GM18868 (cell line): ENCODE measurements around the gene PRND.
"Not testable (repeated sequence)": the region's sequence is repeated elsewhere in the genome, so short reads cannot be mapped to it uniquely, and the experiment has no call there.

Source experiments
- ATAC-seq: cut with Tn5 transposase; IDR thresholded peaks from one replicate; pipeline ENCODE4 v1.9.1; 2021; ENCODE audit warnings: mild to moderate bottlenecking, moderate library complexity; ENCODE audit not compliant: unreplicated experiment

PRND gene

DNA sequence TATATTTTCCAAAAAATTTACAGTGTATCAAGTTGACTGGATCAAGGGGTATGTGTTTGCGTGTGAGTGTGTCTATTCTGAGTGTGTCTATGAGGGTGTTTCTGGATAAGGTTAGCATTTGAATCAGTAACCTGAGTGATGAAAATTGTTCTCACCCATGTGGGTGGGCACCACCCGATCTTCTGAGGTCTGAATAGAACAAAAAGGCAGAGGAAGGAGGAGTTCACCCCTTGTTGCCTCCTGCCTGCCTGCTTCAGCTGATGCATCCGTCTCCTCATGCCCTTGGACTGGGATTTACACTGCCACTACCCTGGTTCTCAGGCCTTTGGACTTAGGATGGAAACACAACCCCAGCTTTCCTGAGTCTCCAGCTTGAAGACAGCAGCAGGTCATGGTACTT, 13.7 kb upstream of the PRND start:
- no peak for ATAC-seq

- no peak for ATAC-seq
These were observed 12.9 kb upstream of the PRND start for GRCh38 chr20:4708856-4709255.

- no peak for ATAC-seq
These were observed 12.2 kb upstream of the PRND start for GRCh38 chr20:4709261-4710105.

GRCh38 chr20:4710106-4710475, 11.6 kb upstream of the PRND start:
- no peak for ATAC-seq

- ATAC-seq: no peak
These were observed 10.2 kb upstream of the PRND start for GRCh38 chr20:4711511-4711910.

GRCh38 chr20:4713401-4713800, 8.3 kb upstream of the PRND start:
- ATAC-seq: no peak

- ATAC-seq: no peak
These were observed 6.9 kb upstream of the PRND start for GRCh38 chr20:4714818-4715217.

- ATAC-seq: no peak
These were observed 3.7 kb upstream of the PRND start for GRCh38 chr20:4717816-4718570.

DNA sequence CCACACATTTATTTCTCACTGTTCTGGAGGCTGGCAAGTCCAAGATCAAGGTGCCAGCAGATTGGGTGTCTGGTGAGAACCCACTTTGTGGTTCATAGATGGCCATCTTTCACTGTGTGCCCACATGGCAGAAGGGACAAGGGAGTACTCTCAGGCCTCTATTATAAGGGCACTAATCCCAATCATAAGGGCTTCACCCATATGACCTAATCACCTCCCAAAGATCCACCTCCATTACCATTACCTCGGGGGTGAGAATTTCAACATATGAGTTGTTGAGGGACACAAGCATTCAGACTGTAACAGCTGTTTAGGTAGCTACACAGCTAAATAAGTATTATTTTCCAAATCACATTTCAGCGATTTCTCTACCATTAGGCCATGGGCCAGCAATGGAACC, 2.5 kb upstream of the PRND start:
- ATAC-seq: no peak

- ATAC-seq: peak; percentile 94
These were observed 1.4 kb upstream of the PRND start for GRCh38 chr20:4720041-4720976.

DNA sequence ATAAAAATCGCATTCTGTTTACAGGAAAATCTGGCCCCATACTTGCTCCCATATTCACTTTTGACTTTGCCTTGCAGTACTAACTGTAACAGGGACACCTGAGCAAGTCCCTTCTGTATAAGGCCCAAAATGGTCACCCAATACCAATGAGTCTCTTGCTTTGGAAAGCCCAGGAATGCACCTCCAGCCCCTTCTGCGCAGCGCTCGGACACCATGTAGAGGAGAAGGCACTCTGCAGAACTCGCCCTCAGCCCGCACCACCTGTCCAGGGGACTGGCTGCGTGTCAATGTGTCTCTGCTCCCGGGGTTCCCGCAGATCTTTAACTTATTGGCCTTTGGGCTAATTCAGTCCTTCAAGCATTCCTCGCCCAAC, 746 bp upstream of the PRND start:
- no peak for ATAC-seq

- ATAC-seq: no peak
These were observed 862 bp downstream of the PRND start for GRCh38 chr20:4722571-4722970.

- no peak for ATAC-seq
These were observed 1.3 kb downstream of the PRND start for GRCh38 chr20:4722993-4723392.

DNA sequence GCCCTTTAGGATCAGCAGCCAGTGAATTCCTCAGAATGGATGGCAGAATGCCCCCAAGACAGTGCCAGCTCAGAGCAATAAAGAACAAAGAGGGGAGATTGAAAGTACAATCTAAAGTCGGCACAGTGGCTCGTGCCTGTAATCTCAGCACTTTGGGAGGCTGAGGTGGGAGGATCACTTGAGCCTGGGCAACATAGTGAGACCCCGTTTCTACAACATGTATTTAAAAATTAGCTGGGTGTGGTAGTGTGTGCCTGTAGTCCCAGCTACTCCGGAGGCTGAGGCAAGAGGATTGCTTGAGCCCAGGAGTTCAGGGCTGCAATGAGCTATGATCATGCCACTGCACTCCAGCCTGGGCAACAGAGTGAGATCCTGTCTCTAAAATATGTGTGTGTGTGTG, 1.8 kb downstream of the PRND start:
- not testable (repeated sequence) for ATAC-seq

GRCh38 chr20:4724459-4725262, 3.0 kb downstream of the PRND start:
- no peak for ATAC-seq

GRCh38 chr20:4725263-4725550, 3.5 kb downstream of the PRND start:
- ATAC-seq: no peak

DNA sequence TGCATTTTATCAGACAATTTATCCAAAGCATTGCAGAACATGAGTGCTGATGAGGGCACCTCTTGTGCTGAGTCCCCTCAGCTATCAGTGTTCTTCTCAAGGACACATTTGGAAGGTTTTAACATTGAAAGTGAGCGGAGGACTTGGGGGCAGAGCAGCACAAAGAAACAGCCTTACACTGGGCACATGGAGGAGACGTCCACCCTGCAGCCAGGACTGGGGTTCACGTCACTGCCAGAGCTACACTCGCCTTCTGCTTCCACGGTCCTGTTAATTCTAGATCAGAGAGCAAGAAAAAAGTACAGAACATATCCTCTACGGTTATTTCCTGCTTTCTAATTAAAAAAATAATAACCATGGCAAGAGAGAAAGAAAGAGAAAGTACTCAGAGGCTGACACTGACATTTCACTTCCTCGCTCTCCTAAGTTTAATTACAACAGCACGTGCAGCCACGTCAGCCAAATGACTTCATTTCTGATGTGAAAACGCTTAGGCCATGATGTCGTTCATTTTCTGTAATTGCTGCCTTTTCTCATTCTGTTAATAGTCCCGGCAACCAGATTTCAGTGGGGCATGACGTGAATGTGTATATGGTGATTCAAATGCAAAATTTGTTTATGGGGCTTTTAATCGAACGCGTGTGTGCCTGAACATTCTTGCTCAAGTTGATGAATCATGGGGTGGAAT, 5.1 kb downstream of the PRND start:
- ATAC-seq: peak; percentile 73

GRCh38 chr20:4728120-4728760, 6.5 kb downstream of the PRND start:
- ATAC-seq: no peak

DNA sequence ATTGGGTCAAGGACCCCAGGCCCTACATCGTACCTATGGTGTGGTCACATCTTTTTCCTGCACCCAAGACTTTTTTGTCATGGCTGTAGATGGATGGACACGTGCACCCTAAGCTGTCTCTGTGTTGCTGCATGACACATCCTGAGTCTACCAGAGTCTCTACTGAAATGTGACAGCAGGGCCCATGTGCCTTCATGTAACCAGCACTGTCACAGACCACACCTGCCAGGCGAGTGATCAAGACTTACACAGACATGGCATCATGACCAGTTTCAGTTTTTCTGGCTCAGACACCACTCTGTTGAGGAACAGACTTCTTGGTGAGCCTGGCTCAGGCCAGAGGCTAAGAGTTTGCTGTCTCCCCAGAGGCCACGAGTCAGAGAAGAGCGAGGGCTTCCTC, 7.6 kb downstream of the PRND start:
- ATAC-seq: peak; percentile 39

GRCh38 chr20:4730780-4731179, 9.1 kb downstream of the PRND start:
- no peak for ATAC-seq
